ENCODE results near the gene CDKN1A.

CDKN1A gene

DNA sequence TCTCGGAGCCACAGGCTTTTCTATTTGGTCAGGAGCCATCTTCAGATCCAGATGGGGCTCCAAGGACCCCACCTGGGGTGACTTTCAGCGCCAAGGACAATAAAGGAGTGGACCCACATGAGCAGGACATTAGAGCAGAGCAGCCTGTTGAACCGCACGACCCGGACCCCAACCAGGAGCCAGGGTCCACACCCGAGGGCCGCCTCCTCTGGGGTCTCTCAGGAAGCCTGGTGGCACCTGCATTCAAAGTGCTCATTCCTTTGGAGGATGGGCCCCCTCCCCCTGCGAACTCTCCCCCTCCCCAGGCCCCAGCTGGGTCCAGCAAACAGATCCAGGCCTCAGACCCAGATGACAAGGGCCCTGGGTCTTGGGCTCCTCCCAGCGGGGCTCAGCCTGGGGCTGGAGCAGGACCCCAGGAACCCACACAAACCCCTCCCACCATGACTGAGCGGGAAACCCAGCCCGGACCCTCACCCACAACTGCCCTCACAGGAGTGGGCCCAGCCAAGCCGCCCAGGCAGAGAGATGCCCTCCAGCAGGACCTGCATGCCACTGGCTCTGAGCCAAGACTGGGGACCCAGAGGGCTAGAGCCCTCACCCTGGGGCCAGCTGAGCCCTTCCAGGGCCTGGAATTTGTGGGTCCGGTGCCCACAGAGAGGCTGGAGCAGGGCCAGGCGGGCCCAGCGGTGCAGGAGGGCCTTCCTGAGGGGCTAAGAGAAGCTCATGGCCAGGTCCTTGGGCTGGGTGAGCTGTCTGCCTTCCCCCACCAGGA, 43.0 kb downstream of the CDKN1A start:
- CTCF ChIA-PET: interaction anchor here (0.6 to 5.4 kb wide), 5 partner anchors 43 to 115 kb away, joined by 3 to 50 read pairs (median 4); partner anchors contain the start of gene CDKN1A
- Histone ChIP-seq H3K4me3 (ENCODE audit: low read depth, low read length) (no peak overlapping the region), H3K27ac (ENCODE audit: extremely low read depth, low read depth, low read length) (no peak overlapping the region), H3K36me3 (ENCODE audit: control insufficient read depth in 2 of 2, insufficient read depth in 1 of 2, low read length in 2 of 2) (no peaks in the 10 kb centered on the region), H3K9me3 (ENCODE audit: control insufficient read depth, insufficient read depth, low read depth, low read length) (no peaks in the 10 kb centered on the region), H3K4me1 (ENCODE audit: control insufficient read depth, insufficient read depth, low read length) (no peaks in the 10 kb centered on the region)
- POLR2A ChIA-PET: interaction anchor here (0.5 to 1.5 kb wide), 2 partner anchors 38 to 43 kb away, joined by 4 to 5 read pairs; partner anchors contain the start of gene CDKN1A
- TF ChIP-seq KLF16 (tag by site-specific recombination; IDR thresholded peaks at IDR 0.05) (no peak), ZBTB20 (tag by site-specific recombination; IDR thresholded peaks at IDR 0.05) (no peak), ZNF350 (tag by site-specific recombination; IDR thresholded peaks at IDR 0.05) (no peak), GLIS2 (tag by site-specific recombination; IDR thresholded peaks at IDR 0.05) (no peak), ZNF394 (tag by site-specific recombination; IDR thresholded peaks at IDR 0.05; ENCODE audit: borderline replicate concordance) (no peak), ZNF776 (tag by site-specific recombination; IDR thresholded peaks at IDR 0.05; ENCODE audit: borderline replicate concordance) (no peak), ZNF747 (tag by site-specific recombination; IDR thresholded peaks at IDR 0.05) (no peak), ZBTB8A (tag by site-specific recombination; IDR thresholded peaks at IDR 0.05) (peak; percentile 54), ZFP3 (tag by site-specific recombination; IDR thresholded peaks at IDR 0.05; ENCODE audit: low read depth) (no peak), SP2 (tag by site-specific recombination; IDR thresholded peaks at IDR 0.05) (no peak), KLF10 (tag by site-specific recombination; IDR thresholded peaks at IDR 0.05) (no peak), ZNF184 (tag by site-specific recombination; IDR thresholded peaks at IDR 0.05) (no peak), ZNF398 (tag by site-specific recombination; IDR thresholded peaks at IDR 0.05) (no peak), EGR2 (tag by site-specific recombination; IDR thresholded peaks at IDR 0.05; ENCODE audit: low read depth) (0 out of 2 replicates have a peak, but pooled peaks have one; percentile 14), ZNF148 (tag by site-specific recombination; IDR thresholded peaks at IDR 0.05; ENCODE audit: borderline replicate concordance) (no peak), KLF8 (tag by site-specific recombination; IDR thresholded peaks at IDR 0.05) (no peak), INSM2 (tag by site-specific recombination; IDR thresholded peaks at IDR 0.05) (no peak), ZNF19 (tag by site-specific recombination; IDR thresholded peaks at IDR 0.05; ENCODE audit: low read depth) (no peak), ZBTB44 (tag by site-specific recombination; IDR thresholded peaks at IDR 0.05) (no peak), ZNF292 (tag by site-specific recombination; IDR thresholded peaks at IDR 0.05; ENCODE audit: borderline replicate concordance, low read depth) (no peak), ZNF214 (tag by site-specific recombination; IDR thresholded peaks at IDR 0.05; ENCODE audit: borderline replicate concordance) (no peak), ZNF37A (tag by site-specific recombination; IDR thresholded peaks at IDR 0.05) (no peak), ZNF23 (tag by site-specific recombination; IDR thresholded peaks at IDR 0.05; ENCODE audit: borderline replicate concordance) (no peak), ZNF692 (tag by site-specific recombination; IDR thresholded peaks at IDR 0.05) (0 out of 2 replicates have a peak, but pooled peaks have one; percentile 32), YY2 (tag by site-specific recombination; IDR thresholded peaks at IDR 0.05) (no peak), ZBTB17 (tag by site-specific recombination; IDR thresholded peaks at IDR 0.05) (no peak), ZNF2 (tag by site-specific recombination; IDR thresholded peaks at IDR 0.05) (no peak), ZNF664 (tag by site-specific recombination; IDR thresholded peaks at IDR 0.05) (no peak), ZNF404 (tag by site-specific recombination; IDR thresholded peaks at IDR 0.05) (no peak), SCRT1 (tag by site-specific recombination; IDR thresholded peaks at IDR 0.05; ENCODE audit: borderline replicate concordance) (no peak)
